ENCODE results near the gene COL6A3.
"Not testable (repeated sequence)": the region's sequence is repeated elsewhere in the genome, so short reads cannot be mapped to it uniquely, and the experiment has no call there.

COL6A3 gene

DNA sequence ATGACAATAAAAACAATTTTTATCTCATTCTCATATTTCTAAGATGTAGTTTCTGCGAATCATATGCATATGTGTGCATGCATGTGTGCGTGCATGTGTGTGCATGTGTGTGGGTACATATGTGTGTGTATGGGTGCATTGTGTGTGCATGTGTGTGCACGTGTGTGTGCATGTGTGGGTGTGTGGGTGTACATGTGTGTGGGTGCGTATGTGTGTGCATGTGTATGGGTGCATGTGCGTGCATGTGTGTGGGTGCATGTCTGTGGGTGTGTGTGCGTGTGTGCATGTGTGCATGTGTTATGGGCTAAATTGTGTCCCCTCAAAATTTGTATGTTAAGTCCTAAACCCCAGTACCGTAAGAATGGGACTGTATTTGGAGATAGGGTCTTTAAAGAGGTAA lies 49.3 kb downstream of the COL6A3 start:
- Mint-ChIP-seq H3K4me3 (no peak overlapping the region), H3K4me1 (ENCODE audit: low read depth) (no peaks in the 10 kb centered on the region), H3K27ac (no peak overlapping the region), H3K27me3 (peaks cover 1% of the 10 kb centered on the region), H3K36me3 (ENCODE audit: low read depth) (no peaks in the 10 kb centered on the region), H3K9me3 (no peaks in the 10 kb centered on the region)
- intact Hi-C loops (cut with micrococcal nuclease) = no loop called here

DNA sequence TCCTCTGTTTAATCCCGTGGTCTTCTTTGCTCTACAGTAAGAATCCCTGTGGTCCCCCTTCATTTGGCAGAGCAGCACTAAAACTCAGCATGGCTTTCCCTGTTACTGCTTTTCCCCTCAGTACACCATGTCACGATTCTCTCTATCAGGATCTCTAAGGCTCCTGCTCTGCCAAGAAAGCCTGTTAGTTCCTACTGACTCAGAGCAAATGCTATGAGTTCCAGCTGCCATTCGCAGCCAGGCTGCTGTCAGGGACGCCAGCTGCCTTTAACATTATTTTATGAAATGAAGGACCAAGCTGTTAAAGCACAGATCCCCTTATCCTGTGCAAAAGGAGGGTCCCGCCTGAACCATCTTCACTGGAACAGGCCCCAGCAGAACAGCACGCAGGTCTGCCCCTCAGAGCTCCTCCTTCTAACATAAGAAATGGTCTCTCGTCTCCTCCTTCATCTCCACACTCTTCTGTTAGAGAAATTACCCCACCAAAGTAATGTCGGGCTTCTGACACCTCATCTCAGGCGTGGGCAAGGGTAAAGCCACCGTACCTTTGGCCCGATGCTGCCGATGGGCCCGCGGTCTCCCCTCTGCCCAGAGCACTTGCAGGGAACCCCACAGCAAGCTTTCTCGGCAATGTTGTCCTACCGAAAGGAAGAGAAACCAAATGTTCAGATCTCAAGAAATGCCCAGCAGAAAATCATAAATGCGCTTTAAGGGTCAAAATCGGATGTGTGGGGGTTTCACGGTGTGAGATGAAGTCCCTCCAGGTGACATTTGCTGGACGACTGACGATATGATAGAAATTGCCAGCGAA lies 52.6 kb downstream of the COL6A3 start:
- intact Hi-C loops (cut with micrococcal nuclease) = no loop called here
- H3K4me3 Mint-ChIP-seq = no peak overlapping the region
- no peaks in the 10 kb centered on the region for H3K9me3 Mint-ChIP-seq
- H3K4me1 Mint-ChIP-seq (ENCODE audit: low read depth) = no peaks in the 10 kb centered on the region
- H3K27me3 Mint-ChIP-seq = peaks cover 9% of the 10 kb centered on the region
- no peaks in the 10 kb centered on the region for H3K36me3 Mint-ChIP-seq (ENCODE audit: low read depth)
- no peak overlapping the region for H3K27ac Mint-ChIP-seq

DNA sequence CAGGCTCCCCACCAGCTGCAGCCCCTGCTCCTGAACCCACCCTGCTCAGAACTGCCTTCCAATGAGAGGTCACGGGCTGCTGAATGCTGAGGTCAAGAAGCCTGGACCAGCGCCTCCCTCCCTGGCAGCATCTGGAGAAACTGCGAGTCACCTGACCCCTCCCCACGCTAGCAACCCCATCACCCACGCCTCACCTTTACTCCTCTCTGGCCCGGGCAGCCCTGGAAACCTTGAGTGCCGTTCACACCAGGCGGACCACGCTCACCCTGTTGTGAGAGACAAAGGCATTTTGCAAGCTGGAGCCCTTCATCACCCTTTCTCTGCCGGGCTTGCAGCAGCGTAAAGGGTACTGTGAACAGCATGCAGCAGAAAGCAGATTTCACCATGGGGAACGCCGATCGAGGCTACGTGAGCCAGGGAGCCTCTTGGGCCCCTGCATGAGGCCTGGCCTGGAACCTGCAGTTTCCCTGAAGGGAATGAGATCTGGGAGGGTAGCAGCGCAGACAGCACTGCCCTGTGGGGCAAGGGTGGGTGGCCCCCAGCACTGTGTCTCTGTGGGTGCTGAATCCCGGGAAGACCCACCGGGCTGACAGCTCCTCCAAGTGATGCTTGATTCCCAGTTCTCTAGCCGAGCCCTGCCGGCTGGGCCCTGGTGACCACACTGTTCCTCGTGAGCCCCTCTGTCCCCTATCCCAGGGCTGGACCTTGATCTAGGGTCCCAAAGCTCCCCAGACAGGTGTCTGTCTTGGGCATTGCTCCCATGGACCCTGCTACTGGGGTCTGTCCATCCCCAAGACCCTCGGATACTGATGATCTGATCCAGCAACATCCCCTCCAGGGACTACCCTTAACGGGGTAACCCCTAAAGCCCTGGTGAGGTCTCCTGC lies 53.8 kb downstream of the COL6A3 start:
- Mint-ChIP-seq H3K9me3 (no peaks in the 10 kb centered on the region), H3K36me3 (ENCODE audit: low read depth) (no peaks in the 10 kb centered on the region), H3K27me3 (peaks cover 9% of the 10 kb centered on the region), H3K4me1 (ENCODE audit: low read depth) (no peaks in the 10 kb centered on the region), H3K4me3 (no peak overlapping the region), H3K27ac (no peak overlapping the region)
- intact Hi-C loops (cut with micrococcal nuclease) = no loop called here

DNA sequence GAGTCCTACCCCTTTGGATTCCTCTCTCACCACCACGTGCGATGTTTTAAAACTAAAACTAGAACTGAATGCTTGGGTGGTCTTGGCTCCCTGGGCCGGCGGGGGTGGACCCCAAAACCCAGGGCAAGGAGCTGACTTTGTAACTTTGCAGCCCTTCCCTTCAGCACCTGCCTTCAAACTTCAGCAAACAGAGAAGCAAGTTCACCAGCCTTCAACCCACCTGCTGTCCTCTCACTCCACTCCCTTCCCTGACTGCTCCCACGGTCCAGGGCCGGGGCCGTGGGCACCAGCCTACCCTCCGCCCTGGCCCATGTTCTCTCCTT lies 54.5 kb downstream of the COL6A3 start:
- Mint-ChIP-seq H3K36me3 (ENCODE audit: low read depth) (no peaks in the 10 kb centered on the region), H3K4me1 (ENCODE audit: low read depth) (no peaks in the 10 kb centered on the region)

DNA sequence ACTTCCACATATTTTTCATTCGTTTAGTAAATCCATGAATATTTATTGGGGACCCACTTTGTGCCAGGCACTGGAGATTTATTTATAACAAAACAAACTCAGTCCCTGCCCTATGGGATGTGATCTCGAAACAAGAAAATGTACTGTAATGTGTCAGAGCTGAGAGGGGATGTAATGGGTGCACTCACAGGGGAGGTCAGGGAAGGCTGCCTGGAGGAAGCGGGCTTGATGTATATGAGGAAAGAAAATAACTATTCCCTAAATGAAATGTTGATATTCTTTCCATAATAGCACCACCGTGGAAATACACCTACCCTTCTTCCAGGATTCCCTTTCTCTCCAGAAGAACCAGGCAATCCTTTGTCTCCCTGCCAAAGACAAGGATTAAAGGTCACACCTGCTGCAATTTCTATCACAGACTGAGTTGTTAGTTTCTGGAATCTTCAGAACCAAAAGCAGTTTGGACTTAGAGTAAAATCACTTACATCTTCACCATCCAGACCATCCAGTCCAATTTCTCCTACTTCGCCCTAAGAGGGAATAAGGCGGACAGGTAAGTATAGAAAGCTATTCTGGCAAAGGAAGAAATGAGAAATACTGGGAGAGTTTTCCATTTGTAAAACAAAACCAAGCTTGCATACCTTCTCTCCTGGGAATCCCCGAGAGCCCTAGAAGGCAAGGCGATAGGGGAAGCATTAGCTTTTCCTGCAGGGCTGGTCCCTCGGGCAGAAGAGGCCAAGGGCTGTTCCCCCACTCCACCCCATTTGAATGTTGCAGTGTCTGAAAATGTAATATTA lies 55.0 kb downstream of the COL6A3 start:
- Mint-ChIP-seq H3K9me3 (no peaks in the 10 kb centered on the region), H3K27ac (no peak overlapping the region)

More for the DNA sequence above, 54.5 kb downstream of the COL6A3 start:
- intact Hi-C loops (cut with micrococcal nuclease) = no loop called here
- H3K27ac Mint-ChIP-seq = no peak overlapping the region
- H3K9me3 Mint-ChIP-seq = no peaks in the 10 kb centered on the region
- no peak overlapping the region for H3K4me3 Mint-ChIP-seq
- peaks cover 9% of the 10 kb centered on the region for H3K27me3 Mint-ChIP-seq

DNA sequence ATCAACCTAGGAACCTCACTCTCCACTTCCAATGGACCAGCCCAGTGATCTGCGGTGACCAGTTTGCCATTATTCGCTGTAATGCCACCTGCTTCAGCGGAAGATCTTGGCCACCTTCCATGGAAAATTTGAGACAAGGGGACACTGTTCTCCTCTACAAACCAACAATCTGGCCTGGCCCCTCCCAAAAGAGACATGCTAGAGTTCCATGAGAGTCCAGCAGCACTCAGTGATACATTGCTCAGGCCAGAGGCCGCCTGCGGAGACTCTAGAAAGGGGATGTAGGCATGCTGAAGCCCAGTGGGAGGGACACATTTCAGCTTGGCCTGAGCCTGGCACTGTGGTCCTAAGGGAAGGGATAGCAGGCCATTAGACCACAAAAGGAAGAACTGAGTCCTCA lies 58.3 kb downstream of the COL6A3 start:
- intact Hi-C loops (cut with micrococcal nuclease) = no loop called here
- peaks cover 21% of the 10 kb centered on the region for H3K27me3 Mint-ChIP-seq
- no peak overlapping the region for H3K27ac Mint-ChIP-seq
- no peak overlapping the region for H3K4me3 Mint-ChIP-seq
- no peaks in the 10 kb centered on the region for H3K9me3 Mint-ChIP-seq
- no peaks in the 10 kb centered on the region for H3K36me3 Mint-ChIP-seq (ENCODE audit: low read depth)
- no peaks in the 10 kb centered on the region for H3K4me1 Mint-ChIP-seq (ENCODE audit: low read depth)

More for the DNA sequence above, 55.0 kb downstream of the COL6A3 start:
- Mint-ChIP-seq H3K36me3 (ENCODE audit: low read depth) (no peaks in the 10 kb centered on the region), H3K4me3 (no peak overlapping the region), H3K27me3 (peaks cover 9% of the 10 kb centered on the region), H3K4me1 (ENCODE audit: low read depth) (no peaks in the 10 kb centered on the region)
- intact Hi-C loops (cut with micrococcal nuclease) = no loop called here

DNA sequence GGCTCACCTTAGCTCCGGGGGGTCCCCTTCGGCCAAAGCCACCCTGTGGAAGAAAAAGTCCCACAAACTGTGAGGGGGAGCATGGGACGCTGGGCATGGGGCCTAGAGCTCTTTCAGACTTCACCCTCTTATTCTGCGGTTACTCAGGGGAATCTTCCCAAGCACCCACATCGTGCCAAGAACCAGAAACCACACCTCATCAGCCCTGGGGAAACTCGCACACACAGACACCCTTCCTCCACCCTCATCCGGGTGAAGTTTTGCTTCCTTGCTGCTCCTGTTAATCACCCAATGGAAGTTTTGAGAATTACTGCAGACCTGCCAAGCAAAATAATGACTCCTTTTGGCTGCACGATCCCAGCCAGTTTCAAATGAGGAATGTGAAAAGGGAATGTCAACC lies 59.1 kb downstream of the COL6A3 start:
- no peaks in the 10 kb centered on the region for H3K9me3 Mint-ChIP-seq
- no peaks in the 10 kb centered on the region for H3K4me1 Mint-ChIP-seq (ENCODE audit: low read depth)
- H3K27me3 Mint-ChIP-seq = peaks cover 24% of the 10 kb centered on the region
- H3K4me3 Mint-ChIP-seq = no peak overlapping the region
- intact Hi-C loops (cut with micrococcal nuclease) = no loop called here
- H3K27ac Mint-ChIP-seq = no peak overlapping the region
- H3K36me3 Mint-ChIP-seq (ENCODE audit: low read depth) = no peaks in the 10 kb centered on the region

DNA sequence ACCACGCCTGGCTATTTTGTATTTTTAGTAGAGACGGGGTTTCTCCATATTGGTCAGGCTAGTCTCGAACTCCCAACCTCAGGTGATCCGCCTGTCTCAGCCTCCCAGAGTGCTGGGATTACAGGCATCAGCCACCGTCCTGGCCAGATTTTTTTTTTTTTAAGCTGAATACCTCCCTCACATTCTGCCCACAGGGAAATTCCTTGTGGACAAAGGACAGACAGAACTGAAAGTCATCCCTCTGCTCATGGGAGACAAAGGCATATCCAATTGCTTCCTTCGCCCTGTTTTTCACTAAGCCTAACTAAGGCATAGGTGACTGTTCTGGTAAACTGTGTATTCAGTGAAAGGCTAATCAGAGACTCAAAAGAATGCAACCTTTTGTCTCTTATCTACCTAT lies 59.8 kb downstream of the COL6A3 start:
- H3K27ac Mint-ChIP-seq = not testable (repeated sequence)

DNA sequence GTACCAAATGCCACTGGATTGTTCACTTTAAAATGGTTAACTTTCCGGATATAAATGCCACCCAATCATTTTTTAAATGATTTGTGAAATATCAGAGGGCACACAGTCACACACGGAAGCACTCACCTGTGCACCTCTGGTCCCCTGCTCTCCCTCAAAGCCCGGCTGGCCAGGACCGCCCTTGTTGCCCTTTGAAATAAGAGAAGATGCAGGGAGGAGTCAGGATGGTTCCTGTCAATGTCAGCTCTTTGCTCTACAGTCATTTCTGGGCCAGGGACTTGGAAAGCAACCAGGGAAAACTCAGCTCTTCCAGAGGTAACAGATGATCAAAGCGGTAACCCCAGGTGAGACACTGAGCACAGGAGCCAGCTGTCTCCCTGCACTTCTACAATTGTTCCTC lies 60.7 kb downstream of the COL6A3 start:
- Mint-ChIP-seq H3K27ac (no peak overlapping the region), H3K27me3 (peaks cover 22% of the 10 kb centered on the region), H3K9me3 (no peaks in the 10 kb centered on the region), H3K4me3 (no peak overlapping the region), H3K4me1 (ENCODE audit: low read depth) (no peaks in the 10 kb centered on the region), H3K36me3 (ENCODE audit: low read depth) (no peaks in the 10 kb centered on the region)
- intact Hi-C loops (cut with micrococcal nuclease) = no loop called here

More for the DNA sequence above, 59.8 kb downstream of the COL6A3 start:
- H3K27me3 Mint-ChIP-seq = peaks cover 22% of the 10 kb centered on the region
- H3K9me3 Mint-ChIP-seq; H3K36me3 Mint-ChIP-seq (ENCODE audit: low read depth); intact Hi-C loops (cut with micrococcal nuclease); H3K4me3 Mint-ChIP-seq; H3K4me1 Mint-ChIP-seq (ENCODE audit: low read depth): not testable (repeated sequence)

DNA sequence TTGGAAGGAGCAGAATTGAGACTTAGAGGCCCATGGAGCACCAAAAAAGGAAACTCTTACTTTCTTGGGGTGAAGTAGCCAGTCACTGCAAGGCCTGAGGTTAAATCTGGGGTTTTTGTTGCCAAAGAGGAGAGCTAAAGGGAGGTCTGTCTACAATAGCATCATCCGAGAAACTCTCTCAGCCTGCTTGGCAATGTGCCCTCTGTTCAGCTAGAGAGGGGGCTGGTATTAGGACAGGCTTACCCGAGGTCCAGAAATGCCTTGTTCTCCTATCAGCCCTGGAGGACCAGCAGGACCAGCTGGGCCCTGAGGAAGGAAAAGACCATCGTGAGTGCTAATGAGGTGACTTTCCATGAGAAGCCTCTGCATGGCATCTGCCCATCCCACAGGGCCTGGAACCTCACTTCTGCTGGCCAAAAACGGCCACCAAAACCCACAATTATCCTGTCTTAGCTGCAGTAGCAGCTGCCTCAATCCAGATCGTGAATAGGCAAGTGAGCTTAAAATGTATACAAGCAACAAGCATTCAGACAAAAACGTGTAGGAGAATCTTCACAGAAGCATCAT lies 61.6 kb downstream of the COL6A3 start:
- Mint-ChIP-seq H3K36me3 (ENCODE audit: low read depth) (no peaks in the 10 kb centered on the region), H3K9me3 (no peaks in the 10 kb centered on the region), H3K4me1 (ENCODE audit: low read depth) (no peaks in the 10 kb centered on the region), H3K27ac (no peak overlapping the region), H3K4me3 (no peak overlapping the region), H3K27me3 (peaks cover 22% of the 10 kb centered on the region)
- intact Hi-C loops (cut with micrococcal nuclease) = no loop called here

DNA sequence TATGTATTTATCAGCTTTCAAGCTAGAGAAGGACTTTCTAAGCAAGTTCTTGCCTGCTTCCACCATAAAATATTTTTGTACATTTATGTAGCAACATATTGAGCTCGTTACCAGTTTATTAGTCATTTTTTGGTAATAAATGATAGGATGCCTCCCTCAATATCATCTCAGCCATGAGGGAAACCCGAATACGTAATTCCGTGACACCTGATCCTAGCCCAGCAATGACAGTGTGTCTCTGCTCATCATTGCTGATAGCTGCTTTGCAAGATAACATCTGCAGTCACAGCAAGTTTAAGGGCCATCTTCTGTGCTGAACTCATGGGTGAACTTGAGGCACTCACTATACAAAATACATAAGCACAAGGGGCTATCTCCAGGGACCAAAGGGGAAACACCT lies 62.2 kb downstream of the COL6A3 start:
- H3K4me3 Mint-ChIP-seq = no peak overlapping the region

DNA sequence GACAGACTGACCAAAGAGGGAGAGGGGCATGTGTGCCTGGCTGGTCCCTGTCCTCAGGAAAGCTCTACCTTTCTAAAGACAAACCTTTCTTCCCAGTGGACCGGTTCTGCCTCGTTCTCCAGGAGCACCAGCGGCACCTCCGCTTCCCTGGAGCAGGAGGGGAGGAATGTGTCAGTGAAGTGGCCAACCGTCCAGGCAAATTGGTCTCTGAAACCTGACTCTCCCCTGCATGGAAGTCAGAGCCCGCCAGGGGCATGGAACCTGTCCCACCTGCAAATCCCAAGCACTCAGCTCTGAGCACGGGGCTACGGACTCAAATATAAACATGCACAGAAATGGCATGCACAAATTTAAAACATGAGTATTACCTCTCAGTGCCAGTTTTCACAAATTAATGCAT lies 62.9 kb downstream of the COL6A3 start:
- no peaks in the 10 kb centered on the region for H3K36me3 Mint-ChIP-seq (ENCODE audit: low read depth)
- peaks cover 23% of the 10 kb centered on the region for H3K27me3 Mint-ChIP-seq
- no peaks in the 10 kb centered on the region for H3K4me1 Mint-ChIP-seq (ENCODE audit: low read depth)
- H3K4me3 Mint-ChIP-seq = no peak overlapping the region
- no peaks in the 10 kb centered on the region for H3K9me3 Mint-ChIP-seq
- intact Hi-C loops (cut with micrococcal nuclease) = no loop called here
- H3K27ac Mint-ChIP-seq = no peak overlapping the region

More for the DNA sequence above, 62.2 kb downstream of the COL6A3 start:
- Mint-ChIP-seq H3K27me3 (peaks cover 23% of the 10 kb centered on the region), H3K4me1 (ENCODE audit: low read depth) (no peaks in the 10 kb centered on the region), H3K36me3 (ENCODE audit: low read depth) (no peaks in the 10 kb centered on the region), H3K27ac (no peak overlapping the region), H3K9me3 (no peaks in the 10 kb centered on the region)
- intact Hi-C loops (cut with micrococcal nuclease) = no loop called here

DNA sequence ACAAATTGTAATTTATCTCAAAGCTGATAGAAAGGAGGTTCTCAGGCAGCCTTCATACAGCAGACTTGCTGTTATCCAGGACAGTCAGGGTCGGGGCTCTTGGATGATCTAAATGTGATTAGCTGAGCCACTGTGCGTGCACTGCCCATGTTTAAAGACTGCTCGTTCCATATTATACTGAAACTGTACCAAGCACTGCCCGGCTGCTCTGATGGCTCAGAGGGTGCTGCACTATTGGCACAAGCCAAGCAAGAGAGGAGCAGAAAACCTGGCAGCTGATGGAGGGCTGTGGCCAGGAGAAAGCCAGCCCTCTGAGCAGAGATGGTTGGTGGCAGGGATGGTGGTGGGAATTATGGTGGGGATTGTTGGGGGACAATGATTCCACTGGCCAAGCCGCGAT lies 63.4 kb downstream of the COL6A3 start:
- Mint-ChIP-seq H3K27me3 (peaks cover 24% of the 10 kb centered on the region), H3K9me3 (no peaks in the 10 kb centered on the region), H3K36me3 (ENCODE audit: low read depth) (no peaks in the 10 kb centered on the region), H3K27ac (no peak overlapping the region), H3K4me1 (ENCODE audit: low read depth) (no peaks in the 10 kb centered on the region), H3K4me3 (no peak overlapping the region)
- intact Hi-C loops (cut with micrococcal nuclease) = no loop called here

DNA sequence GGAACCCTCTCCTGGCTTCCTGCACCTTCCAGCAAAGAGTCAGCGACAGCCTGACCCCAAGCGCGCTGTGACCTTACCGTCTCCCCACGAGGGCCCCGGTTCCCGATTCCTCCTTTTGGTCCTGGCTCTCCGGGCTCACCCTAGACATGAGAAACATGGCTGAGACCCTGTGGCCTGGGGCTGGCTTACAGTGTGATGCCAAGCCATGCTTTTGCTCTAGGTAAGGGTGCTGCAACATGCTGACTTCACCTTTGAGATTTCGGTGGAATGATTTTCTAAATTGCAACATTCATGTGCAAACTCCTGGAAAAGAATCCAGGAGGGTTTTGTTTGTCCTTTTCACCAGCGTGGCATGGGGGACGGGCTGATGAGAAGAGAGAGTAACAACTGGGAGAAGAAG lies 63.9 kb downstream of the COL6A3 start:
- no peaks in the 10 kb centered on the region for H3K36me3 Mint-ChIP-seq (ENCODE audit: low read depth)
- H3K4me1 Mint-ChIP-seq (ENCODE audit: low read depth) = no peaks in the 10 kb centered on the region
- H3K4me3 Mint-ChIP-seq = no peak overlapping the region
- H3K9me3 Mint-ChIP-seq = no peaks in the 10 kb centered on the region
- peaks cover 26% of the 10 kb centered on the region for H3K27me3 Mint-ChIP-seq
- H3K27ac Mint-ChIP-seq = no peak overlapping the region
- intact Hi-C loops (cut with micrococcal nuclease) = no loop called here
